GM12872 (cell line): ENCODE measurements around the gene ABCF1.

Experiments
- TF ChIP-seq, protein P1 (sequence below): IDR thresholded peaks from 3 replicates; pipeline ENCODE4 v1.5.1; 2011; ENCODE audit warnings: low read depth, mild to moderate bottlenecking, low read length, moderate library complexity; ENCODE audit not compliant: insufficient read depth

The ABCF1 gene

DNA sequence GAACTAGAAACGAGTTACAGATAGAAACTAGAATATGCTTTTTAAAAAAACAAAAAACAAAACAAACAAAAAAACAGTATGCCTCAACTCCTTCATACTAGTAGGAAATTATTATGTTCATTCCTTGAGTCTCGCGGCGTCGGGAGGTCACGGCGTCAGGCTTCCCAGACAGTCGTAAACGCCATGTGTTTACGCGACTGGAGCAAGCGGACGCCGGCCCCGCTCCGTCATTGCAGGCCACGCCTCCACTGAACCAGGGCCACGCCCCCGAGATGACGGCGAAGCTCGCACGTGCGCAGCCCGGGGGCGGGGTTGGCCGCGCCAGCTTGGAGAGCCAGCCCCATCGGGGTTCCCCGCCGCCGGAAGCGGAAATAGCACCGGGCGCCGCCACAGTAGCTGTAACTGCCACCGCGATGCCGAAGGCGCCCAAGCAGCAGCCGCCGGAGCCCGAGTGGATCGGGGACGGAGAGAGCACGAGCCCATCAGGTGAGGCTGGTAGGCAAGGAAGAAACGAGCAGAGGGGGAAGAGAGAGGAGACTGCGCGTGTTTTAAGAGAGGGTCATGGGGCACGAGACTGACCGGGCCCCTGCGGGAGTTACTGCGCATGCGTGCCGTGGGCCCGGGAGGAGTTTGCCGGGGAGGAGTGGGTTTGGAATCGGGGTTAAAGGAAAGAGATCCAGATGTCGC lies at the start of gene ABCF1:
ABCF1 (plus strand) TSS at position 368 of the 687 bp plus-strand sequence; CDS start at position 414, 46 bp downstream.
- TF ChIP-seq, protein P1, sequence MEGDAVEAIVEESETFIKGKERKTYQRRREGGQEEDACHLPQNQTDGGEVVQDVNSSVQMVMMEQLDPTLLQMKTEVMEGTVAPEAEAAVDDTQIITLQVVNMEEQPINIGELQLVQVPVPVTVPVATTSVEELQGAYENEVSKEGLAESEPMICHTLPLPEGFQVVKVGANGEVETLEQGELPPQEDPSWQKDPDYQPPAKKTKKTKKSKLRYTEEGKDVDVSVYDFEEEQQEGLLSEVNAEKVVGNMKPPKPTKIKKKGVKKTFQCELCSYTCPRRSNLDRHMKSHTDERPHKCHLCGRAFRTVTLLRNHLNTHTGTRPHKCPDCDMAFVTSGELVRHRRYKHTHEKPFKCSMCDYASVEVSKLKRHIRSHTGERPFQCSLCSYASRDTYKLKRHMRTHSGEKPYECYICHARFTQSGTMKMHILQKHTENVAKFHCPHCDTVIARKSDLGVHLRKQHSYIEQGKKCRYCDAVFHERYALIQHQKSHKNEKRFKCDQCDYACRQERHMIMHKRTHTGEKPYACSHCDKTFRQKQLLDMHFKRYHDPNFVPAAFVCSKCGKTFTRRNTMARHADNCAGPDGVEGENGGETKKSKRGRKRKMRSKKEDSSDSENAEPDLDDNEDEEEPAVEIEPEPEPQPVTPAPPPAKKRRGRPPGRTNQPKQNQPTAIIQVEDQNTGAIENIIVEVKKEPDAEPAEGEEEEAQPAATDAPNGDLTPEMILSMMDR, result no peak

DNA sequence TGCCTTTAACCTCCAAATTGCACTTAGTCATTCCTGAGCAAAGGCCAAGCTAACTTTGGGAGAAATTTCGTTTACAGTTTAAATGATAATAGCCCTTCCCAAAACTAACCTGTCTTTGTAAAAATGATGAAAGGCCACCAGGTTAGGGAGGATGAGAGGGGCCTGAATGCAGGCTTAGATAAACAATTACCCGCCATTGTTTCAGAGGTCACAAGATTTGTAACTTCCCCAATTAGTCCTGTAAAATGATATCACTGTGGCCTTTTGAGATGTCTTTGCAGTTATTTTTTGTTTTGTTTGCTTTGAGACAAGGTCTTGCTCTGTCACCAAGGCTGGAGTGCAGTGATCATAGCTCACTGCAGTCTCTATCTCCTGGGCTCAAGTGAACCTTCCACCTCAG lies 41.2 kb upstream of the ABCF1 start:
- TF ChIP-seq, protein P1, result no peak

DNA sequence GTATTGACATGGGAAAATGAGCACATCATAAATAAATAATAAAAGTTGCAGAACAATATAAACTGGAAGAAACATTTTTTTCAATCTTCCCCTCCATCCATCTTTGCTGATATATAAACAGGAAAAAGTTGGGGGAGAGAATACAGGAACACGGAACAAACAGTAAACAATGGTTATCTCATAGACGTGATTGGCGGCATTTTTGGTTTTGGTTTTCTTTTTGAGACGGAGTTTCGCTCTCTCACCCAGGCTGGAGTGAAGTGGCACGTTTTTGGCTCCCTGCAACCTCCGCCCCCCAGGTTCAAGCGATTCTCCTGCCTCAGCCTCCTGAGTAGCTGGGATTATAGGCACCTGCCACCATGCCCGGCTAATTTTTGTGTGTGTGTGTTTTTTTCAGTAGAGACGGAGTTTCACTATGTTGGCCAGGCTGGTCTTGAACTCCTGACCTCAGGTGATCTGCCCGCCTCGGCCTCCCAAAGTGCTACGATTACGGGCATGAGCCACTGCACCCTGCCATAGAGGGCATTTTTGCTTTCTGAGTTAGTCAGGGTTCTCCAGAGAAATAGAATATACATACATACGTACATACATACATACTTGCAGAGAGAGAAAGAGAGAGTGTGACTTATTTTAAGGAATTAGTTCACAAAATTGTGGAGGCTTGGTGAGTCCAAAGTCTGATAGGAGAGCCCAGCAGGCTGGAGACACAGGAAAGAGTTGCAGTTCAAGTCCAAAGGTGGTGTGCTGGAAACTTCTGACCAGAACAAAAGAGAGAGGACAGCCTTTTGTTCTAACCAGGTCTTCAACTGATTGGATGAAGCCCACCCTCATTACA lies 37.6 kb upstream of the ABCF1 start:
- TF ChIP-seq, protein P1, result no peak

DNA sequence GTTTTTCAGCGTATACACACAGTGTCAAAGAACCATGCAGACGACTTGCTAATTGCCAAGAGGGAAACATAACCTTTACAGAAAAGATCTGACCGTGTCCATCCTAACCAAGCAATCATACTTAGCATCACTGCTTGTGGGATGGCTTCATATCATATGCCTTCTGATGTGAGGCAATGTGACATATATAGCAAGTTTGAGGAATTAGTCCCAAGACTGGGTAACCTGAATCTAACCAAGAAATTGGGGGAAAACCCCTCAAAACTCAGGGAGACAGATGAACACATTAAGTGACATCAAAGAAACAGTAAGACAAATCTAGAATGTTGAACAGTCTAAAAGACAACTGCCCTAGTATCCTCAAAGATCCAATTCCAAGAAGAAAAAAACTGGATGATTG lies 33.3 kb upstream of the ABCF1 start:
- TF ChIP-seq, protein P1, result no peak

DNA sequence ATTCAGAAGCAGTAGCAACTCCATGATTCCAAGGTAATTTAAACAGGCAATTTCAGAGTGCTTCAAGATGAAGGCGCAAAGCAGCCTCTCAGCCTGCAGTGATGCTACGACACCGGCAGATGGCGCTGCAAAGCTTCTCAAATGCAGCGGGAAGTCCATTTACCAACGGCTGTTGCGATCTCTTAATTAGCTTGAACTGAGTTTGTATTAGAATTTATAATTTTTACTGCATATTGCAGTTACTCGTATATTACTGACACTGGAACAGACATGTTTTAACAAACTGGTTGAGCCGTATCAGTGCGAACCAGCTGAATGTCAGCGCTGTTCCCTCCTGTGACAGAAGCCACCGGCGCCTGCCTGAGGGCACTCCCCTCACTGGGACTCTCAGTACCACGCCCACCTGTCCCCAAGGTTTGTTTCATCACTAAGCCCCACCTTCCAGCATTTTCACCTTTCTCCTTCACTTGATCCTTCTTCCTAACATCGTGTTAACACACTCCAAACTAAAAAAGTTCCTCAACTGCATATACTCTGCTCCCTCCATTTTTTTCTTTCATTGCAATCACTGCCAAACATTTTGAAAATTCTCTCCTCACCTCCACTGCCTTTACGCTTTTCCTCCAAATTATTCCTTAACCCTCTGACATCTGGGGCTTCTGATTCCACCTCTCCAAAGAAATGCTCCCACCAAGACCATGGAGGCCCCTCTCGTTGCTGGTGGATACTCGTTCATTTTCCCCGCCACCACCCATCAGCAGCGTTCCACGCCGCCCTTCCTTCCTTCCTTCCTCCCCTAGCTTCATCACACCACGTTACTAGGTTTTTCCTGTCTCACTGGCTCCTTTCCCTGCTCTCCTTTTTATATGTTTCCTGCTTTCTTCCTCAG lies 29.5 kb upstream of the ABCF1 start:
- TF ChIP-seq, protein P1, result peak; percentile 98

DNA sequence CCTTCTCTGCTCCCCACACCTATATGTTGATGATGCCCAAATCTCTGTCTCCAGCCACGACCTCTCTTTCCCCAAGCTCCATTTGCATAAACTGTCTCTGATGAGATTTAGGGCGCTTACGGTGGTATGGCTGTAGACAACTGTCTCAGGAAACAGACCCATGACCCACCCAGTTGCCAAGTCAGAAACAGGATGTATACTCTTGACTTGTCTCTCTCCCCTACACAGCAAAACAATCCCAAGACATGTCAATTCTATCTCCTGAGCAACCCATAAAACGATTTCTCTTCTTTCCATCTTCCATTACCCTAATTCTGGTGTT lies 28.9 kb upstream of the ABCF1 start:
- TF ChIP-seq, protein P1, result no peak

GRCh38 chr6:30542915-30543314 lies 28.3 kb upstream of the ABCF1 start:
- TF ChIP-seq, protein P1, result no peak
